Middle frontal gyrus (tissue), 1 donor: ENCODE results near the gene RCAN1.
A peak's percentile ranks its signal among the peaks of the same experiment; 100 is the strongest.
"Not testable (repeated sequence)": the region's sequence is repeated elsewhere in the genome, so short reads cannot be mapped to it uniquely, and the experiment has no call there.

Experiments used
- DNase-seq: peaks from one replicate; pipeline ENCODE4 v3.0.0-alpha.2; 2015; ENCODE audit warnings: low spot score; ENCODE audit errors: extremely low spot score

Gene RCAN1

DNA sequence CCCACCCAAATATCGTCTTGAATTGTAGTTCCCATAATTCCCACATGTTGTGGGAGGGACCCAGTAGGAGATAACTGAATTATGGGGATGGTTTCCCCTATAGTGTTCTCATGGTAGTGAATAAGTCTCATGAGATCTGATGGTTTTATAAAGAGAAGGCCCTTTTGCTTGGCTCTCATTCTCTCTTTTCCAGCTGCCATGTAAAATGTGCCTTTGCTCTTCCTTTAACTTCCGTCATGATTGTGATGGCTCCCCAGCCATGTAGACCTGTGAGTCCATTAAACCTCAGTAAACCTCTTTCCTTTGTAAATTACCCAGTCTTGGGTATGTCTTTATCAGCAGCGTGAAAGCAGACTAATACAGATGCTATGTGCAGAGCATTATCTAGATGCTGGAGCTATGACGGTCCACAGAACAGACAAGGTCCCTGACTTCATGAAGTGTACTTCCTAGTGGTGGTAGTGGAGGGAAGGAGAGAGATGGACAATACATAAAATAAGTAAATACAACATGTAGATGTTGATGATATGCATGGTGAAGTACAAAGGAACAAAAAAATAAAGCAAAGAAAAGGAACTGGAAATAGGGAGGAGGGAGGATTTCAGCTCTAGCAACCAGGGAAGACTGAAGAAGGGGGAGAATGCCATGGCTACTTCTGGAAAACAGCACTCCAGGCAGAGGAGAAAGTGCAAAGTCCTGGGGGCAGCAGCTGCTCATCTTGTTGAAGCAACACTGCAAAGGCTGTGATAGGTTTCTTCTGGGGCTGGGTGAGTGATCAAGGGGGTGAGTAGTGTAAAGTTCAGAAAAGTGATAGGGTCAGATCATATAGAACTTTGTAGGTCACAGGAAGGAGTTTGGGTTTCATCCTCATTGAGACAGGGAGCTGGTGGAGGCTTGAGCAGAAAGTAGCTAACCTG lies 6.8 kb upstream of the RCAN1 start:
- no peak for DNase-seq

DNA sequence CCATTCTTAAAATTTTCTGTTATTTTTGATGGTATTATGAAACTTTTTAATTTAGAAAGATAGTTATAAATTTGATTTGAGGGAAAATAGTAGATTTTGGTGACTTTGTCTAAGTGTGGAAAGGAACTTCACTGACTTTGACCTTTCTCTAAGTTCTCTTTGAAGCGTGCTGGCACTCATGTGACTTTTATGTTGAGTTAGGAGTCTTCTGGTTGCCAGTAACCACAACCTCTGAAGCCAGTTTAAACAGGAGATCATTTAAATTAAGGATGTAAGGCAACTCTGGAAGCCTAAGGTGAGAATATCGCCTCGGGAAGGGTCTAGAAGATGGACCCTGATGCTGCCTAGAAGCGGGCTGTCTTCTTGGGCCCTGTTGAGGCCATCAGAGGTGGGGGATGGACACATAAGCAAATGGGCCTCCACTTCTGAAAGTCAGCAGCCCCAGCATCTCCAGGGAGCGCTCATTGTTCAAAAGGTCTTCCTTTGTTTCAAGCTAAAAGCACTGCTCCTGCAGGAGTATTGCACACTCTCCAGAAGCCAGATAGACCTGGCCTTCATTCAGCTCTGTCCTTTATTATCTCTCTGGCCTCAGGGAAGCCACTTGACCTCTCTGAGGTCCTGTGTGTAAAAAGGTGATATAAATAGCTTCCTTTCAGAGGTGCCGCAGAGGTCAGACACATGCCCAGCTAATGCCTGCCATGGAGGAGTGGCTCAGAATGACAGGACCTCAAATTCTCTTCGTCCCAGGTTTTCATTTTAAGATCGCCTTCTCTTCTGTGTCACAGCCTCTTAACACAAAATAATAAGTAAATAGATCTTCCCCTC lies 5.1 kb upstream of the RCAN1 start:
- DNase-seq, result no peak

DNA sequence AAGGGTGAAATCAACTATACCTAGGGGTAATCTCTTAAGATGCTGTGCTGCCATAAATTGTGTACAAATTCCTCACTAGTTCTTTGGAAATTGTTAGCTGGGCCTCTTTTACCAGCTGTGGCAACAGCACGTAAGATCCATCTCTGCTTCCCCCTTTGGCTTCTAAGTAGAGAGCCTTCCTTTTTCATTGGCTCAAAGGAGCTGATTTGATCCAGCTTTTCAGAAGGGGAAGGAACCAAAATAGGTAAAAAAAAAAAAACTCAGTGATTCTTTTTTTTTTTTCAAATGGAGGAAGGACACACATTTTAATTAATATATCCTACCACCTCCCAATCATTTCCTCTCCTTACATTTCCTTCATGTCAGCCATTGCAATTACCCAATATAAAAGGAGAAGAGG lies 4.0 kb upstream of the RCAN1 start:
- DNase-seq, result no peak

DNA sequence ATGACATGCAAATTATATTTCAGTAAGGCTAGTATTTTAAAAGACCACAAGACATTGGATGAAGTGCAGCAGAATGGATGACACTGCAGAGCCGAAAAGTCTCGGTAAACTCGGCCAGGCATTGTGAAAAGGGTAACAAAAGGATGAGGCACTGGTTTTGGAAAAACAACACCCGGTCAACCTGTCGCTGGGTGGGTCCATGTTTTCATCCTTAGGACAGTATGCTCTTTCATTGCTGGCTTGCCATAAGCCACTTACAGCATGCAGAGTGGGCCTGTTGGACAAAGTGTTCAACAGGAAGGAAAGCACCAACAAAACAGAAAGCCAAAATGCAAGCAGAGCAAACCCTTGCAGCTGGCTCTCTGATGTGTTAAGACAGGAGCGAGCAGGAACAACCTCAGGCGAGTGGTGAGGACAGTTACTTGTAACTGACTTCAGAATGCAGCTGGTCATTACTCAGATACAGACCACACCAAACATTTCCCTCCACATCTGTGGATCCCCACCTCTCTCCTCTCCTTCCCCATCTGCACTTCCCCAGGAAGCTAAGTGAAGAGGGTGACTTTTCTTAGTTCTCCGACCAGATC lies 2.9 kb upstream of the RCAN1 start:
- DNase-seq, result no peak

DNA sequence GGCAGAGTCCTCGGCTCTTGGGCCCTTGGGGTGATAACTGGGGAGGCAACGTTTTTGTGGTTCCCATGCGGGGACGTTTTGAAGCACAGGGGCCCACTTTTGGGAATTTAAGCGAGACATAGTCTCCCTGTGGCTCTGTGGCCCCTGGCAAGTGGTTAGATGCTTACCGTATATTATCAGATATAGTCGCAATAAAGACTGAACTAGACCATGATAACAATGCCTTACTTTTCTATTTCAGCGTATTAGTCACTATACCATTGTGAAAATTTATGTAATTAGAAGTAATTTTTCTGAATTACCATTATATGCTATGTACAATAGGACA lies 538 bp upstream of the RCAN1 start:
- DNase-seq, result no peak

DNA sequence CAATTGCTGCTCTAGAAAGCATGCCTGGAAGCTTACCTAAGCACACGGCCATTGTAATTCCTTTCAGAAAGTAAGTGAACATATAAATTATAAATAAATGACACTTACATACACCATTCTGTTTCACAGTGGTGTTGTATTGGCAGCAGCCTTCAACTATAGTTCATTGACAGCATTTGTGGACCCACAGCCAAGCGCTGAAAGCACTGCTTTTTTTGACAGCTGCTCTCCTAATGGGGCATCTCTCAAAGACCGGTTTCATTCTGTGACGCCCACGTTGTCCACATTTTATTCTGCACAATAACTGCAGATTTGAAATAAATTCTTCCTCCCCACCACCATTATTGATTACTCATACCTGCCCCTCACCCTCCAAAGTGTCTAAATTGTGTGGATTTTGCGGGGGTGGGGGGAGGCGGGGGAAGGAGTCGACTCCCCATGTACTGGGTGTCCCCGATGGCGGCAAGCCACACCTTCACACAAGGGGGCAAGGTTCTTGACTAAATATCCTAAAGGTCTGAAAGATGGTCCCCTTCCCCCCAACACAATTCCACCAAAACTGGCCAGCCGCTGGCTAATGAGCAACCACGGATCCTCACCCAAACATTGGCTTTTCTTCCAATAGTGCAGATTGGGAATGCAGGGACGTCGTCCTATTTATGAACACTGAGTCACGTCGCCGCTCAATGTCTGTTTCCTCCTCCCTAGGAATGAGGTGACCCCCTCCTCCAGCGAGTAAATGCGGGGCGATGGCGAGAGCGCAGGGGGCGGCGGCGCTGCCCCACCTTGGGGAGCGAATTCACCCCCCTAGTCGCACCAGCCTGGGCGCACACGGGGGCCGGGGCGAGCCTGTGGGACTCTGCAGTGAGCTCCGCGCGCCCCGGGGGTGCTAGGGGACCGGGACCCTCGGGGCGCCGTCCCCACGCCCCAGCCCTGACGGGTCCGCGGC lies 960 bp downstream of the RCAN1 start:
- DNase-seq, result peak; percentile 20

DNA sequence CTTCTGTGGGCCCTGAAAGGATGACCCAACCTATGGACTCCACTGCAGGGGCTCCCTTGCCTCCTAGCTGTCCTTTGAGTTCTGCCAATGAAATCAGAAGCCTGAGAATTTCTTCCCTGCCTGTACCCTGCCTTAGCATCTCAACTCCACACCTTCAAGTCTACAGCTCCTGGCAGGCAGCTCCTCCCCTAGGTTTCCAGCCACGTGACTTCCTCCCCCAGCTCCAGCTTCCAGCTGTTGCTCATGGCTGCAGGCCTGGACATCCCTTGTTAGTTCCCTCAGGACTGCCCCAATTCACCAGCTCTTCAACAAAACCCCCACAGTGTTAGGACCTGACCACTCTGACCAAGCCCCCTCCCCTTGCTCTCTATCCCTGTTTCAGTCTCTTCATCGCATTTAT lies 2.4 kb downstream of the RCAN1 start:
- DNase-seq, result no peak

DNA sequence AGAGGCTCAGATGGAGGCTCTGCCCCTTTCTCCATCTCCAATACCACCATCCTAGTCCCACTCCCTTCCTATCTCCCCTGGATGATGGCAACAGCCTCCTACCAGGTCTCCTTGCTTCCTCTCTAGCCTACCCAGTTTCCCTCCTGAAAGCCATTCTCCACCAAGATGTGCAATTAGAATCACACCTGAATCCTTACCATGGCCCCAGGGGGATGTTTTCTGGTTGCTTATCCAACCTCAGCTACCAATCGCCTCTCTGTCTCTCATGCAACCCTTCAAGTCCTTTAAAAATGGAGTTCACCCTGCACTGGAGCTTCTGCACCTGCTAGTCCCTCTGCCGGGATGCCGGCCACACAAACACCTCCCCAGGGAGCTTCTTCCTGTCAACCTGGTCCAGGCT lies 2.9 kb downstream of the RCAN1 start:
- DNase-seq, result no peak

DNA sequence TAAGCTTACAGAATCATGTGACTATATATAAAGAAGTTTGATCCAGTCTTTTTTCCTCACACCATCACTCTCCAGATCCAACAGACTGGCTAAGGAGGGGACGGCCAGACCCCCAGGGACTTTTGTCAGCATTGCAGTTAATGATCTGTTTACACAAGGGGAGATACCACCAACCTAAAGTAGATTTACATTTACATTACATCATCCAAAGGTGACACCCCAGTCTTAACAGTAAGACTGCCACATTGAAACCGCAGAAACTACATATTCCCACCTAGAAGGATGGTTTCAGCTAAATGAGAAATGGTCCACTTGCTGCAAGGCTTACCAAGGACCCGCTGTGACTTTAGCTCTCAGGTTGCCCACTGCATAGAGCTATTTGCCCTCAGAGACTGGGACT lies 3.4 kb downstream of the RCAN1 start:
- DNase-seq, result no peak

DNA sequence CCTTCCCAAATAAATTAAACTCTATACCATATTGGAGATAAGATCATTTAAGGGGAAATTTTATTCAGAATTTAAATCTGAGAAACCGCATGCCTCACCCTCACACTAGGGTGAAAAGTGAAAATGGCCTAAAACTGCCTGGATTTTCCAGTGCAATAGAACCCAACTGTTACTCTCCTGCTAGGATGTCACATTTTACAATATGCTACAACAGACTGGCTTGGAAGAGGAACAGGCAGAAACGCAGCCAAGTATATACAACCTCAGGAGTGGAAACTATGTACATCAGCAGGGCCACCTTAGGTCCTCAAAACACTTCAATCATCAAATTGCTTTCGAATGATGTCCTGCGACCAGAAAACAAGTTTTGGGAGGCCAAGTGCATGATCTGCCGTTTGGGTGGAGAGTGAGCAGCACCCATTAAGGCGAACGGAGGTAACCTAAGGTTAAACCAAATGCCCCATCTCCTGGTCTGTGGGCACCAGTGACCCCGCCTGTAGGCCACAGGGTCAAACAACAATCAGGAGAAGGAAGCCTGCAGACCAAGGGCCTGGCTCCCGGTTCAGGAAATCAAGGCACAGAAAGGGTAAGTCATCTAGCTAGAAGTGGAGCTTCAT lies 4.9 kb downstream of the RCAN1 start:
- DNase-seq, result no peak

DNA sequence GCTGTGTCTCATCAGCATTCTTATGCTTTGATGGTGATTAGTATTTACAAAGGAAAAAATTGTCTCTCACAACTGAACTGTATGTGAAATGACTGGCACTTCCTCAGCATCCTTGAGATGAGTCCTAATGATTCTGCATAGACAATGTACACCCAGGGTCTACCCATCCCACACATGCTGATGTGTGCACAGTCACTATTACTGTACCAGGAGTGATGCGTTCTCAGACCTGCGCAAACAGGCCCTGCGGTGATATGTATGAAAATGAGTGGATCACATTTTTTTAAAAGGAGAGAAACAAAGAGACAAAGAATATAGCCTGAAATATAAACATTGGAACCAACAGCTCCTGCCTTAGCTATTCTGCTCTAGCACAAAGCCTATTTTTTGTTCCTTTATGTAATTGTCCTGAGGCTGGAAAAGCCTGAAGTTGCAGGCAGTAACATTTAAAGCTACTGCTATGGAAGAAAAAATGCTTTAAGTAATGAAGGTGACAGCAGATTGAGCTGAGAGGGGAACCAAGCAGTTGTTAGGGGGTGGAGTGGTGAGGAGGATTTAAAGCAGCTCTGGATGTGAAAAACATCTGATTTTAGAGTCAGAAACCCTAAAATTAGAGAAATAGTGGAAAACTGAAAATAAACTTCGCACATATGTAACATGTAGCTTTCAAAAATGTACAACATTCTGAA lies 5.5 kb downstream of the RCAN1 start:
- DNase-seq, result peak; percentile 14

DNA sequence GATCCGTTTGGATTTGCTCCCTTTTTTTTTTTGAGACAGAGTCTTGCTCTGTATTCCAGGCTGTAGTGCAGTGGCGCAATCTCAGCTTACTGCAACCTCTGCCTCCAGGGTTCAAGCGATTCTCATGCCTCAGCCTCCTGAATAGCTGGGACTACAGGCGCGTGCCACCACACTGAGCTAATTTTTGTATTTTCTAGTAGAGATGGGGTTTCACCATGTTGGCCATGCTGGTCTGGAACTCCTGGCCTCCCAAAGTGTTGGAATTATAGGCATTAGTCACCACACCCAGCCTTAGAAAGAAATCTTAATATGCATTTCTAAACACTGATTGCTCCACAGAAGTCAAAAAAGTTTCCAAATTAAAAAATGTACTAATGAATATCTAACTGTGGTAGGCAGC lies 7.5 kb downstream of the RCAN1 start:
- not testable (repeated sequence) for DNase-seq

DNA sequence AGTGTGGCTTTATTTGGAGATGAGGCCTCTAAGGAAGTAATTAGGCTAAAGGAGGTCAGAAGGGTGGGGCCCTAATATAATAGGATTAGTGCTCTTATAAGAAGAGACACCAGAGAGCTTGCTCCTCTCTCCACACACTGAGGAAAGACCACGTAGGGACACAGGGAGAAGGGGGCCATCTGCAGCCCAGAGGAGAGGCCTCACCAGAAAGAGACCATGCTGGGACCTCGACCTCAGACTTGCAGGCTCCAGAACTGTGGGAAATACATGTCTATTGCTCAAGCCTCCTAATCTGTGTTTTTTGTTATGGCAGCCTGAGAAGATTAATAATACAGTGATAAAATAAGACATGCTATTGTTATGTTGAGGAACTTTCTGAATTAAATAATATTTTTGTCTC lies 8.3 kb downstream of the RCAN1 start:
- DNase-seq, result no peak

DNA sequence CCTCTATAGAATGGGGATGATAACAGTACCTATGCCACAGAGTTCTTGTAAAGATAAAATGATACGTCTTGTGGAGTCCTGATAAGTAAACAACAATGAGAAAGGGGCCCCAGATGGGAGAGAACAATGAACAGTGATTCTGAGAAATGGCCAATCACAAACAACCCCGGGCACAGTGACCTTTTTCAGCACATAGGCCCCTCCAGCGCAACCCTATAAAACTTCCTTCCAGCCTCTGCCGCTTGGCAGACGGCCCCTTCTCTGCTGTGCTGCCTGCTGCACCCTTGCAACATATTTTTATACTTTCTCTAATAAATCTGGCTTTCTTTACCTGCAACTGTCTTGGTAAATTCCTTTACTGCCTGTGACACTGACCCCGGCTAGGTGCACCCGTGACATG lies 8.9 kb downstream of the RCAN1 start:
- DNase-seq, result no peak

DNA sequence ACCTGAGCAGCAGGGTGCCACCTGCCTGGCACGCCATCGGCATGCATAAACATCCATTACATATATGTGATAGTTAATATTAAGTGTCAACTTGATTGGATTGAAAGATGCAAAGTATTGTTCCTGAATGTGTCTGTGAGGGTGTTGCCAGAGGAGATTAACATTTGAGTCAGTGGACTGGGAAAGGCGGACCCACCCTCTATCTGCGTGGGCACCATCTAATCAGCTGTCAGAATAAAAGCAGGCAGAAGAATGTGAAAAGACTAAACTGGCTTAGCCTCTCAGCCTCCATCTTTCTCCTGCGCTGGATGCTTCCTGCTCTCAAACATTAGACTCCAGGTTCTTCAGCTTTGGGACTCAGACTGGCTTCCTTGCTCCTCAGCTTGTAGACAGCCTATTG lies 10.0 kb downstream of the RCAN1 start:
- not testable (repeated sequence) for DNase-seq

DNA sequence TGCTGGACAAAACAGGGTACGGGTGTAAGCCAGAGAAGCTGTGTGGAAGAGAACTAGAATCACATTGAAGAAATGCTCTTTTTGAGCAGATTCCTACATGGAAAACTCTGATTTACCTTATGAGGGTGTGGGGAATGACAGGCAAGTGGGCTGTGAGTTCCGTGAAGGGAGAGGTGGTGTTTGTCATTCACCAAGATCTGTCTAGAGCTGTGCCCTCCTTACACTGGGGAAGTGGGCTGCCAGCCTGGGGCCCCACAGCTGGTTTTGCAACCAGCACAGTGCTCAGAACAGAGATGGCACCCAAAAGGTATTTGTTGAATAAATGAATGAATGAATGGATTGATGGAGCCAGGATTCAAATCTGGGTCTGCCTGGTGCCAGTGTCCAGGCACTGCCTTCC lies 10.4 kb downstream of the RCAN1 start:
- DNase-seq, result no peak

DNA sequence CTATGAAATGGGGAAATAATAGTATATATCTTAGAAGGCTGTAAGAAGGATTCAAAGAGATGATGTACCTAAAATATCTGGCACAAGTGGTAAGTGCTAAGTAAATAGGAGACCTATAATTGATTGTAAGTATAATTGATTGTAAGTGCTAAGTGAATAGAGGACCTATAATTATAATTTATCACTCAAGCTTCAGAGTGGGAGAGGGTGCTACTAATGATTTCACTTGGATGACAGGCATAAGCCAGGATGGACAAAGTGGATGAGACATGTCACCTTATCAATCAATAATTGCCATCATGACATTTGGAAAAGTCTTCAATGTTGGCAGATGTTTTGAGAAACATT lies 11.2 kb downstream of the RCAN1 start:
- no peak for DNase-seq

DNA sequence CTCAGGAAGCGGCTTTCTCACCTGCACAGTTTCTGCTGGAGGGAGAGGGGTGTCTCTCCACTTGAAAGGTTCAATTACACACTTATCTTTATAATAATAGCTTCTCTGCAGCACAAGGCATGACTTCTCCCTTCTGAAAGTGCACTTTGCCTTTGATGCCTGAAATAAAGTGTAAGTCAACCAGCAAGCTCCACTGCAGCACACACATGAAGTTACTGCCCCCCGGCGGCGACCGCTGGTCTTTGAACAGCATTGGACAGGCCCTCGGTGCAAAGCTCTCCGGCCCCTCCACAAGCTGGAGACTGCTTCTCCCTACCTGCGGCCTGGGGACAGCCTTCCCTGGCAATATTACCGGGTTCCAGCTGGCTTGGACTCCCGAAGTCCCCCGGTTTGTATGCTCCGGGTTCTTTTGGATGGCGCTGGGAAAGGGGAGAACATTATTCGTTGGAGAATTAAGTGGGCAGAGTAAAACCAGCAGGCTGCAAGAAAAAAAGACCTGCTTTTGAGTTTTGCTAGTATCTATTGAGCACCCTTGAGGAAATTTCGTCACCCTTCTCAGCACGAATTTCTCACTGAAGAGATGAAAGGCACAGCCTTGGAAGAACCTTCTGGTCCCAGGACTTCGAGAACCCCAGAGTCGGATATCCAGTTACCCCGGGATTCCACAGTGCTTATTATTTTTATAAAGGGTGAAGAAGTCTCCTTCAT lies 11.8 kb downstream of the RCAN1 start:
- DNase-seq, result peak; percentile 59

DNA sequence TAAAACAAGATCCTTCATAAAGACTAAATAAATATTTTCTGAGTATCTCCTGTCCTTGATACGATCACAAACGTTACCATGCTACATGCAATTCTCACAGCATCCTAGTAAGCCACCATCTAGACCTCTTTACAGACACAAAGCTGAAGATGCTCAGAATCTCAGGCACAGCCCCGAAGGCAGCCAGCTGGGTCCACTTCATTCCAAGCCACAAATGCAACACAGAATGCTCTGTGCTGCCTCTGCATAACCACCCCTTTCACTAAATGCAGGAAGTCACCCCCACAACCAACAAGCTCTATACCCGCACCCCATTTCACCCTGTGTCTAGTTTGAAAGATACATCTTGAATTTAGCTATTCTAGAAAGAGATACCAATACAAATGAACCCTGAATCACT lies 12.9 kb downstream of the RCAN1 start:
- no peak for DNase-seq
